Neuronal stem cell (in vitro differentiated cells): ENCODE data around the gene NDUFA9.

Experiments
- DNase-seq: peaks from one replicate; pipeline ENCODE4 v3.0.0-alpha.2; 2013; ENCODE audit warnings: low spot score
- H2AFZ ChIP-seq: one replicate; pipeline ENCODE4 v1.6.1; 2013; ENCODE audit warnings: mild to moderate bottlenecking, low read length, inconsistent platforms
- H2AK5ac ChIP-seq: 2 replicates; pipeline ENCODE4 v1.6.1; 2013; ENCODE audit warnings: low read depth, mild to moderate bottlenecking, inconsistent platforms, low read length, moderate library complexity, mixed read lengths
- H2BK120ac ChIP-seq: 2 replicates; pipeline ENCODE4 v1.6.1; 2013; ENCODE audit warnings: low read depth, mild to moderate bottlenecking, inconsistent platforms, low read length, moderate library complexity, mixed read lengths
- H2BK12ac ChIP-seq: one replicate; pipeline ENCODE4 v1.6.1; 2013; ENCODE audit warnings: low read length, inconsistent platforms
- H2BK15ac ChIP-seq: 2 replicates; pipeline ENCODE4 v1.6.1; 2013; ENCODE audit warnings: mild to moderate bottlenecking, low read length, inconsistent platforms, mixed read lengths
- H2BK5ac ChIP-seq: one replicate; pipeline ENCODE4 v1.6.1; 2013; ENCODE audit warnings: inconsistent platforms, mild to moderate bottlenecking, low read length, moderate library complexity
- H3K14ac ChIP-seq: one replicate; pipeline ENCODE4 v1.6.1; 2013; ENCODE audit warnings: low read length, inconsistent platforms
- H3K18ac ChIP-seq: 2 replicates; pipeline ENCODE4 v1.6.1; 2013; ENCODE audit warnings: low read length, inconsistent platforms
- H3K23ac ChIP-seq: 2 replicates; pipeline ENCODE4 v1.6.1; 2013; ENCODE audit warnings: low read depth, mild to moderate bottlenecking, mixed read lengths, low read length, inconsistent platforms; ENCODE audit not compliant: poor library complexity
- H3K27ac ChIP-seq: replicated peaks from 3 replicates; pipeline ENCODE4 v1.5.1; 2013; ENCODE audit warnings: low read length, inconsistent platforms
- H3K27me3 ChIP-seq, 3 experiments: 2 replicates each; pipeline ENCODE4 v1.6.1; 2013; ENCODE audit warnings: low read length in 3 of 3, mild to moderate bottlenecking in 2 of 3, inconsistent platforms in 1 of 3, low read depth in 1 of 3, mixed read lengths in 1 of 3, moderate library complexity in 1 of 3; ENCODE audit not compliant: control insufficient read depth in 3 of 3, insufficient read depth in 3 of 3
- H3K36me3 ChIP-seq, 2 donors: replicated peaks in 1 of 2; 2 replicates each; pipeline ENCODE4 v1.6.1; 2013; ENCODE audit warnings: low read length in 2 of 2; ENCODE audit not compliant: control insufficient read depth in 2 of 2, insufficient read depth in 2 of 2
- H3K4ac ChIP-seq: 2 replicates; pipeline ENCODE4 v1.6.1; 2013; ENCODE audit warnings: inconsistent platforms, mild to moderate bottlenecking, low read length, moderate library complexity
- H3K4me1 ChIP-seq, 2 donors: 1 replicate in 1 of 2; 2 replicates in 1 of 2; pipeline ENCODE4 v1.6.1; 2013; ENCODE audit warnings: low read length in 2 of 2, low read depth in 1 of 2; ENCODE audit not compliant: control insufficient read depth in 2 of 2, insufficient read depth in 1 of 2
- H3K4me2 ChIP-seq: one replicate; pipeline ENCODE4 v1.6.1; 2013; ENCODE audit warnings: mild to moderate bottlenecking, low read length, inconsistent platforms; ENCODE audit not compliant: insufficient read depth, poor library complexity, severe bottlenecking
- H3K4me3 ChIP-seq, 2 donors: 2 replicates each; pipeline ENCODE4 v1.5.1; 2013; ENCODE audit warnings: low read length in 2 of 2, mild to moderate bottlenecking in 2 of 2, inconsistent platforms in 1 of 2, moderate library complexity in 1 of 2
- H3K79me1 ChIP-seq: one replicate; pipeline ENCODE4 v1.6.1; 2013; ENCODE audit warnings: low read depth, mild to moderate bottlenecking, inconsistent platforms, low read length, moderate library complexity
- H3K9ac ChIP-seq: one replicate; pipeline ENCODE4 v1.6.1; 2013; ENCODE audit warnings: mild to moderate bottlenecking, low read depth, low read length, inconsistent platforms; ENCODE audit not compliant: poor library complexity
- H3K9me3 ChIP-seq, 2 donors: replicated peaks in 1 of 2; 2 replicates each; pipeline versions ENCODE3 to v1.6.1; 2013; ENCODE audit warnings: low read length in 2 of 2, mild to moderate bottlenecking in 2 of 2, inconsistent platforms in 1 of 2, low read depth in 1 of 2, mixed read lengths in 1 of 2, moderate library complexity in 1 of 2; ENCODE audit not compliant: control insufficient read depth in 2 of 2, insufficient read depth in 1 of 2
- H4K8ac ChIP-seq: one replicate; pipeline ENCODE4 v1.6.1; 2013; ENCODE audit warnings: low read depth, mild to moderate bottlenecking, inconsistent platforms, low read length, moderate library complexity
- H4K91ac ChIP-seq: one replicate; pipeline ENCODE4 v1.6.1; 2013; ENCODE audit warnings: low read length, low read depth, mild to moderate bottlenecking, inconsistent platforms; ENCODE audit not compliant: poor library complexity
- WGBS, 2 donors: extraction: QIAGEN DNeasy Blood & Tissue Kit; methylation state at CpG; one replicate each; pipeline ENCODE4 v1.1.7; 2013; ENCODE audit warnings: missing lambda C conversion rate in 2 of 2, mixed read lengths in 1 of 2; ENCODE audit not compliant: insufficient read length in 2 of 2, insufficient replicate concordance in 1 of 2; ENCODE audit errors: extremely low coverage in 2 of 2; 5-methylcytosine and 5-hydroxymethylcytosine counted together

The NDUFA9 gene

DNA sequence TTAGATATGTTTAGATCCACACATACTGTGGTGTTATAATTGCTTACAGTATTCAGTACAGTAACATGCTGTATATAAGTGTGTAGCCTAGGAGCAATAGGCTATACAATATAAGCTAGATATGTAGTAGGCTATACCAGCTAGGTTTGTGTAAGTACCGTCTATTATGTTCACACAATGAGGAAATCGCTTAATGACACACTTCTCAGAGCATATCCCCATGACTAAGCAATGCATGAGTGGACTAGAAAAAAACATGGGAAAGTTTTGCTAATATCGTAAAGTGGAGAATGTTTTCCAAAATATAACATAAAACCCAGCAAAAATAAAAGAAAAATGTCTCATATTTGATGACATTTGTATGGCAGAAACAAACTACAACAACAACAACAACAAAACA, 27.4 kb upstream of the NDUFA9 start:
- Histone ChIP-seq H3K4me3 (no peak overlapping the region), H4K91ac (no peak overlapping the region), H4K8ac (no peak overlapping the region), H3K4me2 (no peak overlapping the region), H3K4me1 (no peaks in the 10 kb centered on the region), H3K79me1 (no peaks in the 10 kb centered on the region), H3K9ac (no peak overlapping the region), H3K14ac (no peak overlapping the region), H3K18ac (no peak overlapping the region), H3K36me3 (no peaks in the 10 kb centered on the region), H3K27ac (no peak overlapping the region), H3K9me3 (no peaks in the 10 kb centered on the region), H2AK5ac (no peak overlapping the region), H2BK12ac (no peak overlapping the region), H3K23ac (no peak overlapping the region), H3K4ac (no peak overlapping the region), H2BK120ac (no peak overlapping the region), H2BK5ac (no peak overlapping the region), H2AFZ (no peak overlapping the region), H3K27me3 (peaks cover 0 to 3% (median 0%) of the 10 kb centered on the region in 3 experiments), H2BK15ac (no peak overlapping the region)
- WGBS, 2 donors = no CpG with 5 or more reads among the region's 3 CpGs
- no peak for DNase-seq

DNA sequence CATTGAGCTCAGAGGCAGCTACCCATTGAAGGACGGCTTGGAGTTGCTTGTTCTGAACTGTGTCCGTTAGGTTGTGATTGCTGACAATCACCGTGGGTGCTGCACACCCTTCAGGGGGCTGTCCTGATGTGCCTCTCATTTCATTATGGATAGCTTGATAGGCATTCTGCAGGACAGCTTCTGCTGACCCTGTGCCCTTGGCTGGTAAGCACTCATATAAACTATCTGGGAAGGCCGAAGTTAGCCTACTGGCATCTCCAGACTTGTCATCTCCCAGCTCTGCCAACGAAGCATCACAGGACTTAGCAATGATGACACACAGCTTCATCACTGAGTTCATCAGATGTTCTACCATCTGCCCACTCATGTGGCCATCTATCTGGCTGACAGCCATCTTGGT, 22.4 kb upstream of the NDUFA9 start:
- Histone ChIP-seq H2BK12ac (no peak overlapping the region), H3K36me3 (no peaks in the 10 kb centered on the region), H4K8ac (no peak overlapping the region), H3K4me1 (peaks cover 0 to 1% of the 10 kb centered on the region in 2 donors), H3K79me1 (no peaks in the 10 kb centered on the region), H3K18ac (no peak overlapping the region), H3K27me3 (peaks cover 0 to 6% (median 0%) of the 10 kb centered on the region in 3 experiments), H3K4me2 (no peak overlapping the region), H3K9ac (no peak overlapping the region), H2BK15ac (no peak overlapping the region), H3K9me3 (no peaks in the 10 kb centered on the region), H3K27ac (no peak overlapping the region), H3K14ac (no peak overlapping the region), H3K4ac (no peak overlapping the region), H2BK5ac (no peak overlapping the region), H2AK5ac (no peak overlapping the region), H3K4me3 (no peak overlapping the region), H2AFZ (no peak overlapping the region), H3K23ac (no peak overlapping the region), H2BK120ac (no peak overlapping the region), H4K91ac (peak overlapping the region; percentile 26)
- no CpG with 5 or more reads among the region's 5 CpGs for WGBS, 2 donors
- DNase-seq = no peak

DNA sequence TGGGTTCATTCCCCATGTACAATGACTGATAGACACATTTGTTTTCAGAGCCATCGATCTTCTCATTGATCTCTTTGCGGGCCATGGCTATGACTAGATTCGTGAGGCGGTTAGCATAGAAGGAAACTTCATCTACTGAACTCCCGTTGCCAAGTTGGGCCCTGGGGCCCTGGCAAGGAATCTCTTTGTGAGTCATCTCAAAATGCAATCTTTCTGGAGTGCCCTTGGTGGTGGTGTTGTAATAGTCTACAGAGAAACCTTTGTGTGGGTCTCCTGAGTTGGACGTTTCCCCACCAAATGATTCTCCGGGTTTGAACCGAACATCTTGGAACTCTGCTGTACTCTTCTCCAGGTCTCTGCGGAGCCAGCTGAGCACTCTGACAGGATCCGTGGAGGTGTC, 20.5 kb upstream of the NDUFA9 start:
- Histone ChIP-seq H3K4ac (no peak overlapping the region), H3K18ac (no peak overlapping the region), H2AK5ac (no peak overlapping the region), H3K23ac (no peak overlapping the region), H3K4me2 (no peak overlapping the region), H3K36me3 (no peaks in the 10 kb centered on the region), H2BK5ac (no peak overlapping the region), H3K9me3 (no peaks in the 10 kb centered on the region), H3K9ac (no peak overlapping the region), H3K79me1 (no peaks in the 10 kb centered on the region), H3K4me1 (peaks cover 0 to 1% of the 10 kb centered on the region in 2 donors), H3K27ac (no peak overlapping the region), H2BK12ac (no peak overlapping the region), H4K8ac (no peak overlapping the region), H4K91ac (no peak overlapping the region), H3K27me3 (peaks cover 0 to 6% (median 0%) of the 10 kb centered on the region in 3 experiments), H2BK15ac (no peak overlapping the region), H3K14ac (no peak overlapping the region), H2AFZ (no peak overlapping the region), H3K4me3 (no peak overlapping the region), H2BK120ac (no peak overlapping the region)
- no peak for DNase-seq
- no CpG with 5 or more reads among the region's 10 CpGs for WGBS, 2 donors

DNA sequence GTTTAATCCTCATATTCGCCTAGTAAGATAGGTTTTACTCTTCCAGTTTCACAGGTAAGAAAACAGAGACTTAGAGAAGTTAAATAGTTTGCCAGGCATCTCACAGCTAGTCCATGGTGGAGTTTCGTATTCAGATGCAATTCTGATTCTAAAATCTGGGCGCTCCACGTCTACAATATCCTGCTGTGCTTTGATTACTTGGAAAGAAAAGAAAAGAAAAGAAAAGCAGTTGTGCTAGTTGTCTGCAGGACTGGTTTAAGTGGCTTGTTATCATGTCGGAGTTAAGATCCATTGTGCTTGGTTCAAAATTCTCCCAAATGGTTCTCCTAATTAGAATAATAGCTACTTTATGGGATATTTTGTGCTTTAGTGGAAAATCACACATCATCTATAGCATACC, 18.7 kb upstream of the NDUFA9 start:
- no peak for DNase-seq
- no peak overlapping the region for H2BK120ac ChIP-seq
- no peak overlapping the region for H2BK5ac ChIP-seq
- H4K91ac ChIP-seq = no peak overlapping the region
- H3K27me3 ChIP-seq = peaks cover 0 to 6% (median 0%) of the 10 kb centered on the region in 3 experiments
- H3K4ac ChIP-seq = no peak overlapping the region
- no peak overlapping the region for H3K9ac ChIP-seq
- no peak overlapping the region for H3K27ac ChIP-seq
- no CpG with 5 or more reads among the region's 5 CpGs for WGBS, 2 donors
- H3K23ac ChIP-seq = no peak overlapping the region
- H3K4me2 ChIP-seq = no peak overlapping the region
- H3K9me3 ChIP-seq = no peaks in the 10 kb centered on the region
- no peak overlapping the region for H2BK15ac ChIP-seq
- H3K79me1 ChIP-seq = no peaks in the 10 kb centered on the region
- peaks cover 0 to 1% of the 10 kb centered on the region in 2 donors for H3K4me1 ChIP-seq
- H2AFZ ChIP-seq = no peak overlapping the region
- H3K14ac ChIP-seq = no peak overlapping the region
- no peak overlapping the region for H2BK12ac ChIP-seq
- H2AK5ac ChIP-seq = no peak overlapping the region
- H4K8ac ChIP-seq = no peak overlapping the region
- H3K18ac ChIP-seq = no peak overlapping the region
- no peak overlapping the region for H3K4me3 ChIP-seq
- H3K36me3 ChIP-seq = no peaks in the 10 kb centered on the region
